ENCODE results near the gene DMD. TPM values are rescaled to one million over a fixed set of nuclear protein-coding genes. Genes with fewer than 3 reads are reported as not detected.

Gene DMD
- total and polyA plus RNA-seq, 2 donors (not counting 1 experiment from before 2014, with no cell fraction given), result 5.1 to 7.2 TPM

GRCh38 chrX:32016195-32016594 lies 1195.2 kb downstream of the DMD start:
- Histone ChIP-seq H3K4me1 (ENCODE audit: control insufficient read depth, extremely low read depth, insufficient read depth, low read length) (no peaks in the 10 kb centered on the region), H3K9me3 (ENCODE audit: control insufficient read depth, insufficient read depth, low read depth, low read length) (no peaks in the 10 kb centered on the region), H3K4me3 (replicated peaks in 1 of 4; ENCODE audit: control extremely low read depth in 1 of 4, insufficient read depth in 1 of 4, low read depth in 3 of 4, low read length in 4 of 4) (no peak overlapping the region), H4K20me1 (ENCODE audit: control insufficient read depth, extremely low read depth, insufficient read depth, low read length) (no peaks in the 10 kb centered on the region), H3K27ac (ENCODE audit: insufficient read depth, low read length) (no peak overlapping the region), H3K36me3 (ENCODE audit: control insufficient read depth, insufficient read depth, low read length) (no peaks in the 10 kb centered on the region), H2AFZ (ENCODE audit: low read length) (no peak overlapping the region), H3K9ac (ENCODE audit: insufficient read depth, low read length) (no peak overlapping the region), H3K27me3 (ENCODE audit: control insufficient read depth, insufficient read depth, low read length) (no peaks in the 10 kb centered on the region), H3K4me2 (ENCODE audit: extremely low read depth, insufficient read depth, low read length) (no peak overlapping the region), H3K79me2 (ENCODE audit: control insufficient read depth, insufficient read depth, low read length) (no peaks in the 10 kb centered on the region)
- TF ChIP-seq EZH2 (IDR thresholded peaks at IDR 0.05; ENCODE audit: low read length, missing control alignments) (no peak), CTCF (conservative IDR thresholded peaks at IDR 0.05 in 1 of 2, IDR thresholded peaks at IDR 0.05 in 1 of 2; ENCODE audit: low read depth in 1 of 2, low read length in 2 of 2) (no peak)
- no peak for DNase-seq (ENCODE audit: low read depth in 2 of 2)

GRCh38 chrX:32010948-32011347 lies 1200.4 kb downstream of the DMD start:
- Histone ChIP-seq H3K9me3 (ENCODE audit: control insufficient read depth, insufficient read depth, low read depth, low read length) (no peaks in the 10 kb centered on the region), H4K20me1 (ENCODE audit: control insufficient read depth, extremely low read depth, insufficient read depth, low read length) (no peaks in the 10 kb centered on the region), H2AFZ (ENCODE audit: low read length) (no peak overlapping the region), H3K4me3 (replicated peaks in 1 of 4; ENCODE audit: control extremely low read depth in 1 of 4, insufficient read depth in 1 of 4, low read depth in 3 of 4, low read length in 4 of 4) (no peak overlapping the region), H3K36me3 (ENCODE audit: control insufficient read depth, insufficient read depth, low read length) (no peaks in the 10 kb centered on the region), H3K27ac (ENCODE audit: insufficient read depth, low read length) (no peak overlapping the region), H3K9ac (ENCODE audit: insufficient read depth, low read length) (no peak overlapping the region), H3K4me2 (ENCODE audit: extremely low read depth, insufficient read depth, low read length) (no peak overlapping the region), H3K79me2 (ENCODE audit: control insufficient read depth, insufficient read depth, low read length) (no peaks in the 10 kb centered on the region), H3K4me1 (ENCODE audit: control insufficient read depth, extremely low read depth, insufficient read depth, low read length) (no peaks in the 10 kb centered on the region), H3K27me3 (ENCODE audit: control insufficient read depth, insufficient read depth, low read length) (no peaks in the 10 kb centered on the region)
- TF ChIP-seq EZH2 (IDR thresholded peaks at IDR 0.05; ENCODE audit: low read length, missing control alignments) (no peak), CTCF (conservative IDR thresholded peaks at IDR 0.05 in 1 of 2, IDR thresholded peaks at IDR 0.05 in 1 of 2; ENCODE audit: low read depth in 1 of 2, low read length in 2 of 2) (no peak)
- no peak for DNase-seq (ENCODE audit: low read depth in 2 of 2)

GRCh38 chrX:32010212-32010611 lies 1201.1 kb downstream of the DMD start:
- Histone ChIP-seq H3K9ac (ENCODE audit: insufficient read depth, low read length) (no peak overlapping the region), H2AFZ (ENCODE audit: low read length) (no peak overlapping the region), H3K9me3 (ENCODE audit: control insufficient read depth, insufficient read depth, low read depth, low read length) (no peaks in the 10 kb centered on the region), H4K20me1 (ENCODE audit: control insufficient read depth, extremely low read depth, insufficient read depth, low read length) (no peaks in the 10 kb centered on the region), H3K4me1 (ENCODE audit: control insufficient read depth, extremely low read depth, insufficient read depth, low read length) (no peaks in the 10 kb centered on the region), H3K27me3 (ENCODE audit: control insufficient read depth, insufficient read depth, low read length) (no peaks in the 10 kb centered on the region), H3K27ac (ENCODE audit: insufficient read depth, low read length) (no peak overlapping the region), H3K36me3 (ENCODE audit: control insufficient read depth, insufficient read depth, low read length) (no peaks in the 10 kb centered on the region), H3K4me3 (replicated peaks in 1 of 4; ENCODE audit: control extremely low read depth in 1 of 4, insufficient read depth in 1 of 4, low read depth in 3 of 4, low read length in 4 of 4) (no peak overlapping the region), H3K4me2 (ENCODE audit: extremely low read depth, insufficient read depth, low read length) (no peak overlapping the region), H3K79me2 (ENCODE audit: control insufficient read depth, insufficient read depth, low read length) (no peaks in the 10 kb centered on the region)
- no peak for DNase-seq (ENCODE audit: low read depth in 2 of 2)
- TF ChIP-seq EZH2 (IDR thresholded peaks at IDR 0.05; ENCODE audit: low read length, missing control alignments), result no peak
- TF ChIP-seq CTCF (conservative IDR thresholded peaks at IDR 0.05 in 1 of 2, IDR thresholded peaks at IDR 0.05 in 1 of 2; ENCODE audit: low read depth in 1 of 2, low read length in 2 of 2), result no peak
